HG03025 (cell line): ENCODE results near the gene ASPDH.
"Not testable (repeated sequence)": the region's sequence is repeated elsewhere in the genome, so short reads cannot be mapped to it uniquely, and the experiment has no call there.

Source experiments
- ATAC-seq: cut with Tn5 transposase; IDR thresholded peaks from one replicate; pipeline ENCODE4 v1.9.1; 2021; ENCODE audit warnings: mild to moderate bottlenecking, moderate library complexity; ENCODE audit not compliant: unreplicated experiment, low FRiP score

The ASPDH gene

GRCh38 chr19:50480281-50481111 lies 33.2 kb downstream of the ASPDH start:
- ATAC-seq, result no peak

DNA sequence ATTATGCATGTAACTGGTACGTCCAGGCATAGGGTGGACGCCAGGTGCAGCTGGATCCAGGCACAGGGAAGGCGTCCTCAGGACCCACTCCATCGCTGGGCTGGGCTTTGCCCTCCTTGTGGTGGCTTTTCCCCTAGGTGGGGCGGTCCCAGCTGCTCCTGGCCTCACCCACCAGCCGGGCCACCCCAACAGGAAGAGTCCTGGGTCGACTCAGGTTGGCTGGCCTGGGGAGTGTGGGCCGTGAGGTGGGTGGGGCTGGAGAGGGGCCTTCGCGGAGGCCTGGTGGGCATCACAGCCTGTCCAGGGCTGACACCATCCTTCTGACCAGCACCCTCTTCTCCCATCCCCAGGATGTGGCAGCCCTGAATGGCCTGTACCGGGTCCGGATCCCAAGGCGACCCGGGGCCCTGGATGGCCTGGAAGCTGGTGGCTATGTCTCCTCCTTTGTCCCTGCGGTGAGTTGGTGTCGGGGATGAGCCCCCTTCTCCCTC lies 33.9 kb downstream of the ASPDH start:
- ATAC-seq, result no peak

DNA sequence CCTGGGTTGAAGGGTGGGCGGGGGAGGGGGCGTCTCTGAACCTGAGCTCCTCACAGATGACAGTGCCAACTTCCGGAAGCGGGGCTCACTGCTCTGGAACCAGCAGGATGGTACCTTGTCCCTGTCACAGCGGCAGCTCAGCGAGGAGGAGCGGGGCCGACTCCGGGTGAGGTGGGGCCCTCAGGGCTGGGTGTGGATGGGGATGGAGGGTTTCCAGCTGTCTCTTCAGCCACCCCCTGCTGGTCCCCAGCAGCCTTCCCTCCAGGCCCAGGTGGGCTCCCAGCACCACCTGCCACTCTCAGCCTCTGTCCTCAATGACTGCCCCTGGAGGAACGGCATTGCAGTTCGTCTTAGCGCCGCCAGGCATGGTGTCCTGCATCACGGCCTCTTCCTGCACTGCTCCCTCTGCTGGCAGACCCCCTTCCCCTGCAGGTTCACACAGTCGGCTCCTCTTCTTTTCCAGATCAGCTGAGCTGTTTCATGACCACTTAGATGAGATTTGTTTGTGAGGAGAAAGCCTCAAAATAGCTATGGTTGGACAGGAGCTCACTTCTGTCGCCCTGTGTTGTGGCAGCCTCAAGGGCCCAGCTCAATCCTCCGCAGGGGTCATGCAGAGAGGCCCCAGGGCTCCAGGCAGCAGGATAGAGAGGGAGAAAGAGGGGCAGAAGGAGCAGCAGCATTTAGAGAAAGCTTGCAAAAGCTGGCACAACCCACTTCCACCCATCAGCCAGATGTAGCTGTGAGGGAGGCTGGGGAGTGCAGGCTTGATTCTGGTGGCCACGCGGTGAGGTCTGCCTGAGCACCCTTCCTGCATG lies 34.6 kb downstream of the ASPDH start:
- no peak for ATAC-seq

GRCh38 chr19:50477751-50478515 lies 35.8 kb downstream of the ASPDH start:
- no peak for ATAC-seq

GRCh38 chr19:50476907-50477238 lies 36.8 kb downstream of the ASPDH start:
- ATAC-seq, result no peak

DNA sequence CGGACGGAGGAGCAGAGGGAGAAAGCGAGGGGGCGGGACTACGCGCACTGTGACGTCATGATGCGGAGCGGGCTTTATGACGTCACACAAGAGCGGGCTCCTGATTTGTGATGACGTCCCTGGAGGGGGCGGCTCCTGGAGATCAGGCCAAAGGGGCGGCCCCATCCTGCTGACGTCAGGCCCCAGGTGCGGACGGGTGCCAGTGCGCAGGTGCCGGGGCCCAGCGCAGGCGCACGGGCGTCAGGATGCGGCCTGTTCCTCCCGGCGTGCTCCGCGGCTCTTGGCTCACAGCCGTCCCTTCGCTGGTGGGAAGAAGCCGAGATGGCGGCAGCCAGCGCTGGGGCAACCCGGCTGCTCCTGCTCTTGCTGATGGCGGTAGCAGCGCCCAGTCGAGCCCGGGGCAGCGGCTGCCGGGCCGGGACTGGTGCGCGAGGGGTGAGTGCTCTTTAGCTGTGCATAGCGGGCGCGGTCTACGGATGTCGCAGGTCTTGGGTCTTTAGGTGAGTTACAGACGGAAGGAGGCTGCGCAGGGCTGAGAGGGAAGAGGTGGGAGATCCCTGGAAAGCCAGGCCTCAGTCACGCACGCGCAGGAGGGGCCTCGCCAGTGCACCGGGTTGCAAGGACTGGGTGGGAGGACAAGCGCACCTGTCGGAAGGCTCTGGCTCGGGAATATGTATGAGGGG lies 37.3 kb downstream of the ASPDH start, which contains the start of the genes EMC10 and GARIN5A:
EMC10 (plus strand) TSS at position 284 of the 683 bp plus-strand sequence; CDS start at position 322, 38 bp downstream.
GARIN5A (minus strand) TSS at position 625 of the 683 bp plus-strand sequence; CDS start at position 165, 460 bp downstream.
- ATAC-seq, result peak; percentile 80

- ATAC-seq, result no peak
These were observed 37.9 kb downstream of the ASPDH start for GRCh38 chr19:50475736-50476223.

GRCh38 chr19:50475101-50475568 lies 38.6 kb downstream of the ASPDH start:
- no peak for ATAC-seq

DNA sequence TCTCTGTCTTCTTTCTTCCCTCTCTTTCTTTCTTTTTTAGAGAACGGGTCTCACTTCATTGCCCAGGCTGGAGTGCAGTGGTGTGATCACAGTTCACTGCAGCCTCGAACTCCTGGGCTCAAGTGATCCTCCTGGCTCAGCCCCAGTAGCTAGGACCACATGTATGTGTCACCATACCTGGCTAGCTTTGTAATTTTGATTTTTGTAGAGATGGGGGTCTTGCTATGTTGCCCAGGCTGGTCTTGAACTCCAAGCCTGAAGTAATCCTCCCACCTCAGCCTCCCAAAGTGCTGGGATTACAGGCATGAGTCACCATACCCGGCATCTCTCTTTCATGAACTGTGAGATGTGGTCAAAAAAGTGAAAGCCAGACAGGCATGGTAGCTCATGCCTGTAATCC lies 40.4 kb downstream of the ASPDH start:
- ATAC-seq, result not testable (repeated sequence)

DNA sequence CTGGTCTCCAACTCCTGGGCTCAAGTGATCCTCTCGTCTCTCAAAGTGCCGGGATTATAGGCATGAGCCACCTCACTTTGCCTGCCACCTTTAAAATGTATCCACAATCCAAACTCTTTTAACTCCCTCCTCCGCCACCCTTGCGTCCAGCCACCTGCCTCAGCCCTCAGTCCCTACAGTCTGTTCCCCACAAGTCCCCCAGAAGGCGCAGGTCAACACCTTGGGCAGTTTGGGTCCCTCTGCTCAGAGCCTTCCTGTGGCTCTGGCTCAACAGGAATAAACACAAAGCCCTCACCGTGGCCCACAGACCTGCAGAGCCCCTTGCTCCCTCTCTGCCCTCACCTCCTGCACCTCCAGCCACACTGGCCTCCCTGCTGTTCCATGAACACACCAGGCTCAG lies 44.9 kb downstream of the ASPDH start:
- ATAC-seq, result no peak

DNA sequence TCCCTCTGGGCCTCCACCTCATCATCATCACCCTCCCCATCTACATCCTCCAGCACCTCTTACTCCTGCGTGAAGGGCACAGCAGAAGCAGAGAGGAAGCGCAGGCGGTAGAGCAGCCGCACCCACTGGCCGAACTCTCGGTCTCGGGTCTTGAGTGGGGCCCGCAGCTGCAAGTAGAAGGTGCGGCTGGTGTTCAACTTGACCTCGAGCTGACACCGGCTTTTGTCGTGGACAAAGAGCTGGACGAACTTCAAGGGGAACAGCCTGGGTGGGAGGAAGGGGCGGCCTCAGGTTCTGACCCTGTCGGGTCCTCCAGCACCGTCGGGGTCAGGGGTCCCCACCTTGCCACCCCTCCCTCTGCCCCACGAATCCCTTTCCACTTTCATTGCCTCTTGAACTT lies 46.1 kb downstream of the ASPDH start:
- no peak for ATAC-seq

DNA sequence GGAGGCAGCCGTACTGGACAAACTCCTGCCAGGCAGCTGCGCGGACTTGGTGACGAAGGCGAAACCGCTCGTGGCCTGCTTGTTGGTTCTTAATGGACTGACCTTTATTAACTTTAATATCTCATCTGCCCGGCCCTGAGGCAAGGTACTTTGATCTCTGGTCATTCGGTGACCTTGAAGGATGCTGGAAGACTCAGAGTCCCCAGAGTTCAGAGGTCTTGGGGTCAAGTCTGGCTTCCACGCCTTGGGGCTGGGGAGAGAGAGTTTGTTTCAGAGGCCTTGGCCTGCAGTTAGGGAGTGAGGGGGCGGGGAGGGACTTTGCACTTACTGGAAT lies 47.0 kb downstream of the ASPDH start:
- ATAC-seq, result no peak

GRCh38 chr19:50465986-50466705 lies 47.6 kb downstream of the ASPDH start:
- no peak for ATAC-seq

DNA sequence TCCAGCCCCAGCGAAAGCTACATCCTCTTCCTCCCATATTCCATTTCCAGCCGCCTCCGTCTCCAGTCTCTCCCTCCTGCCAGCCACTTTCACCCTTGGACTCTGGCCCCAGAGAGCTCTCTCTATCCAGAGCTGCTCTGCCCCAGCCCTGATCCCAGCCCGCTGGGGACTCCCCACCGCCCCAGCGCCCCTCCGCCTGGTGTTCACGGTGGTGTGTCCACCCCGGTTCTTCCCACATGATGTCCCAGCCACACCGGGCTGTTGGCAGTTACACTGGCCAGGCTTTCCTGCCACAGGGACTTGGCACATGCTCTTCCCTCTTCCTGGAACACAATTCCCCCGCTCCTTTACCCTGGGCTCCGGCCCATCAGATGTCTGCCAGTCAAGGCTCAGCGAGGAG lies 48.7 kb downstream of the ASPDH start:
- no peak for ATAC-seq

GRCh38 chr19:50464348-50464747 lies 49.4 kb downstream of the ASPDH start:
- ATAC-seq, result no peak

GRCh38 chr19:50462970-50463369 lies 50.7 kb downstream of the ASPDH start:
- no peak for ATAC-seq
